ENCODE data around the gene ALDH18A1.

ALDH18A1 gene

GRCh38 chr10:95579292-95579691 lies 77.2 kb downstream of the ALDH18A1 start:
- H2AFZ ChIP-seq (ENCODE audit: low read length): no peak overlapping the region

GRCh38 chr10:95578619-95579018 lies 77.9 kb downstream of the ALDH18A1 start:
- H3K9ac ChIP-seq (ENCODE audit: low read length): no peak overlapping the region
- H4K20me1 ChIP-seq (ENCODE audit: insufficient read depth, low read length): no peaks in the 10 kb centered on the region
- no peaks in the 10 kb centered on the region for H3K4me1 ChIP-seq (ENCODE audit: insufficient read depth, low read length, severe bottlenecking)
- H2AFZ ChIP-seq (ENCODE audit: low read length): no peak overlapping the region
- no peaks in the 10 kb centered on the region for H3K36me3 ChIP-seq (ENCODE audit: insufficient read depth, low read length)
- H3K9me3 ChIP-seq (ENCODE audit: low read length): no peaks in the 10 kb centered on the region
- H3K27me3 ChIP-seq (ENCODE audit: insufficient read depth, low read length): no peaks in the 10 kb centered on the region
- no peak overlapping the region for H3K27ac ChIP-seq (ENCODE audit: low read depth, low read length, poor library complexity, severe bottlenecking)
- TF ChIP-seq CTCF (IDR thresholded peaks at IDR 0.05; ENCODE audit: low read length): no peak
- no peak for TF ChIP-seq EZH2 (IDR thresholded peaks at IDR 0.05; ENCODE audit: borderline replicate concordance, low read length)
- H3K79me2 ChIP-seq (ENCODE audit: insufficient read depth, low read length): no peaks in the 10 kb centered on the region
- no peak overlapping the region for H3K4me3 ChIP-seq (ENCODE audit: low read depth, low read length, poor library complexity, severe bottlenecking)
- H3F3A ChIP-seq (ENCODE audit: insufficient read depth, low read length): no peaks in the 10 kb centered on the region
- no peaks in the 10 kb centered on the region for H3K9me2 ChIP-seq (ENCODE audit: low read depth, low read length)
- no peak overlapping the region for H3K4me2 ChIP-seq (ENCODE audit: low read length)

More at GRCh38 chr10:95579292-95579691, 77.2 kb downstream of the ALDH18A1 start:
- no peak overlapping the region for H3K9ac ChIP-seq (ENCODE audit: low read length)
- no peaks in the 10 kb centered on the region for H3K36me3 ChIP-seq (ENCODE audit: insufficient read depth, low read length)
- H3K4me2 ChIP-seq (ENCODE audit: low read length): no peak overlapping the region
- no peaks in the 10 kb centered on the region for H3K9me2 ChIP-seq (ENCODE audit: low read depth, low read length)
- H4K20me1 ChIP-seq (ENCODE audit: insufficient read depth, low read length): no peaks in the 10 kb centered on the region
- H3K27me3 ChIP-seq (ENCODE audit: insufficient read depth, low read length): no peaks in the 10 kb centered on the region
- TF ChIP-seq CTCF (IDR thresholded peaks at IDR 0.05; ENCODE audit: low read length) (no peak), EZH2 (IDR thresholded peaks at IDR 0.05; ENCODE audit: borderline replicate concordance, low read length) (no peak)
- no peaks in the 10 kb centered on the region for H3K9me3 ChIP-seq (ENCODE audit: low read length)
- no peaks in the 10 kb centered on the region for H3K4me1 ChIP-seq (ENCODE audit: insufficient read depth, low read length, severe bottlenecking)
- no peaks in the 10 kb centered on the region for H3F3A ChIP-seq (ENCODE audit: insufficient read depth, low read length)
- H3K27ac ChIP-seq (ENCODE audit: low read depth, low read length, poor library complexity, severe bottlenecking): no peak overlapping the region
- H3K79me2 ChIP-seq (ENCODE audit: insufficient read depth, low read length): no peaks in the 10 kb centered on the region
- no peak overlapping the region for H3K4me3 ChIP-seq (ENCODE audit: low read depth, low read length, poor library complexity, severe bottlenecking)

- Histone ChIP-seq H3F3A (ENCODE audit: insufficient read depth, low read length) (no peaks in the 10 kb centered on the region), H3K79me2 (ENCODE audit: insufficient read depth, low read length) (no peaks in the 10 kb centered on the region), H3K4me3 (ENCODE audit: low read depth, low read length, poor library complexity, severe bottlenecking) (no peak overlapping the region), H4K20me1 (ENCODE audit: insufficient read depth, low read length) (no peaks in the 10 kb centered on the region), H3K36me3 (ENCODE audit: insufficient read depth, low read length) (no peaks in the 10 kb centered on the region), H3K27ac (ENCODE audit: low read depth, low read length, poor library complexity, severe bottlenecking) (no peak overlapping the region), H3K4me2 (ENCODE audit: low read length) (no peak overlapping the region), H2AFZ (ENCODE audit: low read length) (no peak overlapping the region), H3K9me3 (ENCODE audit: low read length) (no peaks in the 10 kb centered on the region), H3K27me3 (ENCODE audit: insufficient read depth, low read length) (no peaks in the 10 kb centered on the region), H3K4me1 (ENCODE audit: insufficient read depth, low read length, severe bottlenecking) (no peaks in the 10 kb centered on the region), H3K9me2 (ENCODE audit: low read depth, low read length) (no peaks in the 10 kb centered on the region), H3K9ac (ENCODE audit: low read length) (no peak overlapping the region)
- no peak for TF ChIP-seq CTCF (IDR thresholded peaks at IDR 0.05; ENCODE audit: low read length)
- TF ChIP-seq EZH2 (IDR thresholded peaks at IDR 0.05; ENCODE audit: borderline replicate concordance, low read length): no peak
Observed at GRCh38 chr10:95574649-95575365, 81.7 kb downstream of the ALDH18A1 start.

Measured in OCI-LY1 (cell line).